ENCODE results near the gene HMGCL.
A peak's percentile ranks its signal among the peaks of the same experiment; 100 is the strongest.

DNA sequence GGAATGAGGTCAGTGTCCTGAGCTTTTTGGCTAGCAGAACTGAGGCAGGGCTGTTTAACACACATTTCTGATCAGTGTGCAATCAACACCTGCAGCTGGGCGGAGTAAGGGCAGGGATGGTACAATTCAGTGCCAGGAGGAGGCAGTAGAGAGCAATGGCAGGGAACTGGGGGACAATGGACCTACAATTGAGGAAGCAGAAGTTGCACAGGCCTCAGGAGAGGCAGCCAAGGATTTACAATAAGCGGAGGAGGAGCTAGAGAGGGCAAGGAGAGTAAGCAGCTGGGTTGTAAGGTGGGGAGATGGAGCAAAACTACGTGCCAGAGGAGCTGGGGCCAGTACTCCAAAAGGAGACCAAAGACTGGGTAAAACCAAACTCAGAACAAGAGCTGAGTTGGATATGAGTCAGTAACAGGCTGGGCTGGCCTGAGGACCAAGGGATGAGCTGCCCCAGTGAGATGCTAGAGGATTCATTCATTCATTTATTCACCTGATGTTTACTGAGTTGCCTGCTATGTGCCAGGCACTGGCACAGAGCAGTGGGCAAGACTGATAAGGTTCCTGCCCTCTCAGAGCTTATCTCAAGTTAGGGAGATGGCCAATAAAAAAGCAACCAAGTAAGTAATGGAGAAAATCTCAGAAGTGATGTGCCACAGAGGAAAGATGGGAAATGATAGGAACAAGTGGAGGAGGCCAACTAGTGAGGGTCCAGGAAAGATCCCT is 14.2 kb downstream of the HMGCL start:
- TF ChIP-seq, protein P1, sequence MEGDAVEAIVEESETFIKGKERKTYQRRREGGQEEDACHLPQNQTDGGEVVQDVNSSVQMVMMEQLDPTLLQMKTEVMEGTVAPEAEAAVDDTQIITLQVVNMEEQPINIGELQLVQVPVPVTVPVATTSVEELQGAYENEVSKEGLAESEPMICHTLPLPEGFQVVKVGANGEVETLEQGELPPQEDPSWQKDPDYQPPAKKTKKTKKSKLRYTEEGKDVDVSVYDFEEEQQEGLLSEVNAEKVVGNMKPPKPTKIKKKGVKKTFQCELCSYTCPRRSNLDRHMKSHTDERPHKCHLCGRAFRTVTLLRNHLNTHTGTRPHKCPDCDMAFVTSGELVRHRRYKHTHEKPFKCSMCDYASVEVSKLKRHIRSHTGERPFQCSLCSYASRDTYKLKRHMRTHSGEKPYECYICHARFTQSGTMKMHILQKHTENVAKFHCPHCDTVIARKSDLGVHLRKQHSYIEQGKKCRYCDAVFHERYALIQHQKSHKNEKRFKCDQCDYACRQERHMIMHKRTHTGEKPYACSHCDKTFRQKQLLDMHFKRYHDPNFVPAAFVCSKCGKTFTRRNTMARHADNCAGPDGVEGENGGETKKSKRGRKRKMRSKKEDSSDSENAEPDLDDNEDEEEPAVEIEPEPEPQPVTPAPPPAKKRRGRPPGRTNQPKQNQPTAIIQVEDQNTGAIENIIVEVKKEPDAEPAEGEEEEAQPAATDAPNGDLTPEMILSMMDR (IDR thresholded peaks at IDR 0.05), result peak; percentile 32 to 78 (median 50)
- no peak for TF ChIP-seq POLR2A (IDR thresholded peaks at IDR 0.05)
